HL-60 (cell line): Measurements from ENCODE around the gene CYTIP.

Source experiments
- DNase-seq, 2 experiments: peaks; one replicate each; pipeline ENCODE4 v3.0.0-alpha.2; 2010 to 2020; ENCODE audit warnings: low read depth in 1 of 2, low spot score in 1 of 2
- H3K27ac ChIP-seq: fragments of 250-450 bp; sonication (Bioruptor Pico); replicated peaks from 2 replicates; pipeline ENCODE4 v1.5.1; 2020; ENCODE audit warnings: mild to moderate bottlenecking, moderate library complexity
- H3K27me3 ChIP-seq: fragments of 250-450 bp; sonication (Bioruptor Pico); 2 replicates; pipeline ENCODE4 v1.5.1; 2021; ENCODE audit warnings: mild to moderate bottlenecking, moderate library complexity; ENCODE audit not compliant: insufficient read depth, poor library complexity, severe bottlenecking
- H3K4me3 ChIP-seq: replicated peaks from 2 replicates; pipeline ENCODE4 v1.5.1; 2011; ENCODE audit warnings: mild to moderate bottlenecking, control low read depth, low read length; ENCODE audit not compliant: insufficient read depth
- CTCF ChIP-seq: IDR thresholded peaks from one replicate; pipeline ENCODE4 v1.5.1; 2011; ENCODE audit warnings: low read length, control low read depth, inconsistent platforms; ENCODE audit not compliant: insufficient read depth
- GABPA ChIP-seq: IDR thresholded peaks from 2 replicates; pipeline ENCODE4 v1.6.1; 2012; ENCODE audit warnings: low read depth
- POLR2AphosphoS5 ChIP-seq: IDR thresholded peaks from 2 replicates; pipeline ENCODE4 v1.6.1; 2012; ENCODE audit warnings: low read depth
- SPI1 ChIP-seq: IDR thresholded peaks from 2 replicates; pipeline ENCODE4 v1.6.1; 2012; ENCODE audit warnings: low read depth, mild to moderate bottlenecking, borderline replicate concordance
- long read RNA-seq: library from polyadenylated mRNA; unstranded; transcript quantifications from one replicate; pipeline ENCODE4 v2.0.0, GENCODE V29; 2020
- TF ChIP-seq, protein P1 (sequence below): IDR thresholded peaks from 2 replicates; pipeline ENCODE4 v1.6.1; 2012; ENCODE audit warnings: low read depth; ENCODE audit not compliant: insufficient replicate concordance

CYTIP gene
- long read RNA-seq, transcript CYTIP-201 (8 exons, 2,260 nt) = major isoform, 18 of 18 reads
- long read RNA-seq, partial matches to known transcripts = 0 of 18 reads
- long read RNA-seq, other reads (novel, unspliced or antisense) = 0 of 18 reads

DNA sequence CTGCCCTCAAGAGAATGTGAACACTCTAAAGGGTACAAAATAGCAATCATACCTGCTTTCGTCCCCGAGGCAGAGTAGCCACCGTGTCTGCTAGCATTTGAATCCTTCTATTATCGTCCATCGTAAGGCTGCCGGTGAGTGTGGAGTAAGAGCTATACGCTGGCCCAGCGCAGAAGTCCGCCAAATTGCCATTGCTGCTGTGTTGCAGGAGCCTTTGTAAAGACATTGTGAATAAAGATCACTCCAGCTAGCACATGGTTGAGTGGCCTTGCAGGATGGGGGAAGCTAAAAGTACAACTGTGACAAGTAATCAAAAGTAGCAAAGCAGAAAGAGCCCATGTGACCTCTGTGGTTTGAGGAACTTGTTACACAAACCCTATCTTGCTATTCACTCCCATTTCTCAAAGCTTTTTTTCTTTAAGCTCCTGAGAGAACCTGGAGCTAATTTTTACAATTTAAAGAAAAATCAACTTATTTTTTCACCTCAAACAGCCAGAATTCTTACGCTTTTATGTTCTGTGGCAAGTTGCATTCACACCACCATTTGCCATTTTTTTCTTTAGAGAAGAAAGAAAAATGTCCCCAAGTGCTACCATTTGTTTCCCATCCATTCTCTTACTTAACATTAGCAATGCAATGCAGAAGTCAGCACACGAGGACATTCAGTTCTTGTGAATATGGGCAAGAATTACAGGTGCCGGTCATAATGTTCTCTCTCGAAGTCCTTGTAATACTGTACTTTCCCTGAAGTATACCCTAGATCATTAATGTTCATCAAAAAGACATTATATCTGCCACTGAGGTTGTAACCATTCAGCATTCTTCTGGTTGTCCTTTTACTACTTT, at the start of gene CYTIP:
TSS of gene CYTIP (minus strand) at position 295 of the 846 bp plus-strand sequence. CDS start at position 226, 69 bp downstream.
- H3K27ac ChIP-seq = peak within 1 kb of the TSS; percentile 71
- peak within 1 kb of the TSS; percentile 52 for H3K4me3 ChIP-seq
- DNase-seq = peak; percentile 71 to 85
- TF ChIP-seq, protein P1, sequence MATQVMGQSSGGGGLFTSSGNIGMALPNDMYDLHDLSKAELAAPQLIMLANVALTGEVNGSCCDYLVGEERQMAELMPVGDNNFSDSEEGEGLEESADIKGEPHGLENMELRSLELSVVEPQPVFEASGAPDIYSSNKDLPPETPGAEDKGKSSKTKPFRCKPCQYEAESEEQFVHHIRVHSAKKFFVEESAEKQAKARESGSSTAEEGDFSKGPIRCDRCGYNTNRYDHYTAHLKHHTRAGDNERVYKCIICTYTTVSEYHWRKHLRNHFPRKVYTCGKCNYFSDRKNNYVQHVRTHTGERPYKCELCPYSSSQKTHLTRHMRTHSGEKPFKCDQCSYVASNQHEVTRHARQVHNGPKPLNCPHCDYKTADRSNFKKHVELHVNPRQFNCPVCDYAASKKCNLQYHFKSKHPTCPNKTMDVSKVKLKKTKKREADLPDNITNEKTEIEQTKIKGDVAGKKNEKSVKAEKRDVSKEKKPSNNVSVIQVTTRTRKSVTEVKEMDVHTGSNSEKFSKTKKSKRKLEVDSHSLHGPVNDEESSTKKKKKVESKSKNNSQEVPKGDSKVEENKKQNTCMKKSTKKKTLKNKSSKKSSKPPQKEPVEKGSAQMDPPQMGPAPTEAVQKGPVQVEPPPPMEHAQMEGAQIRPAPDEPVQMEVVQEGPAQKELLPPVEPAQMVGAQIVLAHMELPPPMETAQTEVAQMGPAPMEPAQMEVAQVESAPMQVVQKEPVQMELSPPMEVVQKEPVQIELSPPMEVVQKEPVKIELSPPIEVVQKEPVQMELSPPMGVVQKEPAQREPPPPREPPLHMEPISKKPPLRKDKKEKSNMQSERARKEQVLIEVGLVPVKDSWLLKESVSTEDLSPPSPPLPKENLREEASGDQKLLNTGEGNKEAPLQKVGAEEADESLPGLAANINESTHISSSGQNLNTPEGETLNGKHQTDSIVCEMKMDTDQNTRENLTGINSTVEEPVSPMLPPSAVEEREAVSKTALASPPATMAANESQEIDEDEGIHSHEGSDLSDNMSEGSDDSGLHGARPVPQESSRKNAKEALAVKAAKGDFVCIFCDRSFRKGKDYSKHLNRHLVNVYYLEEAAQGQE = no peak
- TF ChIP-seq POLR2AphosphoS5 = peak; percentile 45; the same call in 1 of the 2 replicates
- no peaks in the 10 kb centered on the region for H3K27me3 ChIP-seq

- no peak overlapping the region for H3K27ac ChIP-seq
- no peaks in the 10 kb centered on the region for H3K27me3 ChIP-seq
- H3K4me3 ChIP-seq = no peak overlapping the region
- TF ChIP-seq GABPA (no peak), CTCF (peak; percentile 56)
- peak in 1 of 2 experiments; percentile 69 for DNase-seq
These were observed 48.4 kb upstream of the CYTIP start for GRCh38 chr2:157492189-157492773.

DNA sequence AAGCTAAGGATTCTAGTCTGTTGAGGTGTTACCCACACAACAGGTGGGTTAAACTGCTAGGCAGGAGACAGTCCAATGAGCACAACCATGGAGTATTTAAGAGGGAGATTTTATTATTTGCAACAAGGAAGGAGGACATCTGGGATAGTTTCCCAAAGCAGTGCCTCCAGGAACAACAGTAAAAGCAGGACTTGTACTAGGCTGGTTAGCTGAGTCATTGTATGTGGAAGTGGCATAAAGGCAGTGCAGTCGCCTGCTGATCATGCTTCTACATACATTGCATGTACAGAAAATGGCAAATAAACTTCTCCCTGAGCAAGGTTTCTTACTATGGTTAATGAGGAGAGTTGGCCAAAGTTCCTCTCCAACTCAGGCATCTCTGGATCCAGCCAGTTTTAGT, 46.1 kb upstream of the CYTIP start:
- DNase-seq = no peak
- H3K27me3 ChIP-seq = no peaks in the 10 kb centered on the region
- no peak overlapping the region for H3K27ac ChIP-seq
- H3K4me3 ChIP-seq = no peak overlapping the region
- TF ChIP-seq SPI1 (no peak), POLR2AphosphoS5 (no peak), CTCF (no peak), GABPA (no peak)

DNA sequence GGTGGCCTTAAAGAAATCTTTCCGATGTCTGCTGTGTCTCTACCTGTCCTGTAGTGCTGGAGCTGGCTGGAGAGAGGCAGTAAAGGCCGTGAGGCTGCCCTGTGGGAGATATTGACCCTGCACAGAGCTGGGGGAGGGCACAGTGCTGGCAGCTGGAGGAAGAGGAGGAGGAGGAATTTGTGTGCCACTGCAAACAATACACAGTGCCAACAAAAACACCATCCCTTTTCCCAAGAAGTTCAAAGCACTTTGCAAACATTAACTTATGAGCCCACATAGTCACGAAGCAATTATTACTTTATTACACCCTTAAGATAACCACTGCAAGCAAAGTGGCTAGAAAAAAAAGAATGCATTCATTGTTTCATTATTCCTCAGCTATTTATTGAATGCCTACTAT, 45.0 kb upstream of the CYTIP start:
- no peak for DNase-seq
- H3K27me3 ChIP-seq = no peaks in the 10 kb centered on the region

More for the DNA sequence above, 45.0 kb upstream of the CYTIP start:
- no peak overlapping the region for H3K4me3 ChIP-seq
- TF ChIP-seq, protein P1 = no peak
- TF ChIP-seq GABPA (no peak), POLR2AphosphoS5 (no peak), CTCF (no peak), SPI1 (no peak)
- H3K27ac ChIP-seq = no peak overlapping the region
